ENCODE results near the gene BTBD16.

GRCh38 chr10:122286867-122287266 is 15.8 kb downstream of the BTBD16 start:
- TF ChIP-seq FOXK1 (CRISPR knock-in tag; IDR thresholded peaks at IDR 0.05) (no peak), TCF7 (CRISPR knock-in tag; IDR thresholded peaks at IDR 0.05; ENCODE audit: low read depth) (no peak), FOXP1 (CRISPR knock-in tag; IDR thresholded peaks at IDR 0.05; ENCODE audit: borderline replicate concordance) (no peak), SP1 (CRISPR knock-in tag; conservative IDR thresholded peaks at IDR 0.05) (no peak), USF2 (CRISPR knock-in tag; IDR thresholded peaks at IDR 0.05) (no peak)
- TF ChIP-seq, protein P1, sequence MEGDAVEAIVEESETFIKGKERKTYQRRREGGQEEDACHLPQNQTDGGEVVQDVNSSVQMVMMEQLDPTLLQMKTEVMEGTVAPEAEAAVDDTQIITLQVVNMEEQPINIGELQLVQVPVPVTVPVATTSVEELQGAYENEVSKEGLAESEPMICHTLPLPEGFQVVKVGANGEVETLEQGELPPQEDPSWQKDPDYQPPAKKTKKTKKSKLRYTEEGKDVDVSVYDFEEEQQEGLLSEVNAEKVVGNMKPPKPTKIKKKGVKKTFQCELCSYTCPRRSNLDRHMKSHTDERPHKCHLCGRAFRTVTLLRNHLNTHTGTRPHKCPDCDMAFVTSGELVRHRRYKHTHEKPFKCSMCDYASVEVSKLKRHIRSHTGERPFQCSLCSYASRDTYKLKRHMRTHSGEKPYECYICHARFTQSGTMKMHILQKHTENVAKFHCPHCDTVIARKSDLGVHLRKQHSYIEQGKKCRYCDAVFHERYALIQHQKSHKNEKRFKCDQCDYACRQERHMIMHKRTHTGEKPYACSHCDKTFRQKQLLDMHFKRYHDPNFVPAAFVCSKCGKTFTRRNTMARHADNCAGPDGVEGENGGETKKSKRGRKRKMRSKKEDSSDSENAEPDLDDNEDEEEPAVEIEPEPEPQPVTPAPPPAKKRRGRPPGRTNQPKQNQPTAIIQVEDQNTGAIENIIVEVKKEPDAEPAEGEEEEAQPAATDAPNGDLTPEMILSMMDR (IDR thresholded peaks at IDR 0.05) = no peak
- TF ChIP-seq, protein P2, sequence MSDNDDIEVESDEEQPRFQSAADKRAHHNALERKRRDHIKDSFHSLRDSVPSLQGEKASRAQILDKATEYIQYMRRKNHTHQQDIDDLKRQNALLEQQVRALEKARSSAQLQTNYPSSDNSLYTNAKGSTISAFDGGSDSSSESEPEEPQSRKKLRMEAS (CRISPR knock-in tag; IDR thresholded peaks at IDR 0.05) = no peak
